Trophoblast cell (in vitro differentiated cells and primary cell): Measurements from ENCODE around the gene HDAC11.
"Not testable (repeated sequence)": the region's sequence is repeated elsewhere in the genome, so short reads cannot be mapped to it uniquely, and the experiment has no call there.

Experiments used
- DNase-seq, 2 donors: peaks; one replicate each; pipeline ENCODE4 v3.0.0-alpha.2; 2016
- H2AFZ ChIP-seq: 2 replicates; pipeline ENCODE4 v1.6.1; 2013; ENCODE audit warnings: low read length, moderate library complexity, mild to moderate bottlenecking; ENCODE audit not compliant: insufficient read depth, poor library complexity
- H2AK5ac ChIP-seq: 2 replicates; pipeline ENCODE4 v1.6.1; 2013; ENCODE audit warnings: mild to moderate bottlenecking, low read length
- H2BK120ac ChIP-seq: 2 replicates; pipeline ENCODE4 v1.6.1; 2013; ENCODE audit warnings: low read length, mild to moderate bottlenecking, moderate library complexity; ENCODE audit not compliant: insufficient read depth, poor library complexity
- H2BK12ac ChIP-seq: 2 replicates; pipeline ENCODE4 v1.6.1; 2013; ENCODE audit warnings: mild to moderate bottlenecking, low read length, moderate library complexity
- H2BK5ac ChIP-seq: 2 replicates; pipeline ENCODE4 v1.6.1; 2013; ENCODE audit warnings: low read length, low read depth, moderate library complexity, mild to moderate bottlenecking; ENCODE audit not compliant: poor library complexity
- H3K14ac ChIP-seq: 2 replicates; pipeline ENCODE4 v1.6.1; 2013; ENCODE audit warnings: mild to moderate bottlenecking, low read length
- H3K18ac ChIP-seq: 2 replicates; pipeline ENCODE4 v1.6.1; 2013; ENCODE audit warnings: mild to moderate bottlenecking, low read length
- H3K23ac ChIP-seq: 2 replicates; pipeline ENCODE4 v1.6.1; 2013; ENCODE audit warnings: low read length
- H3K27ac ChIP-seq: 2 replicates; pipeline ENCODE4 v1.5.1; 2013; ENCODE audit warnings: low read depth, mild to moderate bottlenecking, inconsistent platforms, low read length, moderate library complexity
- H3K27me3 ChIP-seq: 2 replicates; pipeline ENCODE4 v1.6.1; 2013; ENCODE audit warnings: inconsistent platforms, mild to moderate bottlenecking, low read length, moderate library complexity; ENCODE audit not compliant: insufficient read depth
- H3K36me3 ChIP-seq, 2 experiments: 1 replicate in 1 of 2; 2 replicates in 1 of 2; pipeline ENCODE4 v1.6.1; 2013; ENCODE audit warnings: low read length in 2 of 2, mild to moderate bottlenecking in 2 of 2, moderate library complexity in 1 of 2; ENCODE audit not compliant: insufficient read depth in 2 of 2, control insufficient read depth in 1 of 2
- H3K4ac ChIP-seq: 2 replicates; pipeline ENCODE4 v1.6.1; 2013; ENCODE audit warnings: low read depth, mild to moderate bottlenecking, low read length, moderate library complexity
- H3K4me1 ChIP-seq, 2 experiments: 1 replicate in 1 of 2; 2 replicates in 1 of 2; pipeline ENCODE4 v1.6.1; 2013; ENCODE audit warnings: low read length in 2 of 2, mild to moderate bottlenecking in 2 of 2, moderate library complexity in 1 of 2; ENCODE audit not compliant: insufficient read depth in 2 of 2, control insufficient read depth in 1 of 2
- H3K4me2 ChIP-seq: 2 replicates; pipeline ENCODE4 v1.6.1; 2013; ENCODE audit warnings: inconsistent platforms, mild to moderate bottlenecking, low read length, moderate library complexity
- H3K4me3 ChIP-seq: 2 replicates; pipeline ENCODE4 v1.5.1; 2013; ENCODE audit warnings: mild to moderate bottlenecking, low read depth, low read length, inconsistent platforms
- H3K79me1 ChIP-seq: one replicate; pipeline ENCODE4 v1.6.1; 2013; ENCODE audit warnings: low read length
- H3K79me2 ChIP-seq: 2 replicates; pipeline ENCODE4 v1.6.1; 2013; ENCODE audit warnings: low read length, mild to moderate bottlenecking; ENCODE audit not compliant: control insufficient read depth, insufficient read depth, poor library complexity
- H3K9ac ChIP-seq: 2 replicates; pipeline ENCODE4 v1.6.1; 2013; ENCODE audit warnings: mild to moderate bottlenecking, low read length
- H3K9me3 ChIP-seq: 2 replicates; pipeline ENCODE4 v1.6.1; 2013; ENCODE audit warnings: low read depth, mild to moderate bottlenecking, control low read depth, inconsistent platforms, low read length; ENCODE audit not compliant: insufficient read depth
- H4K12ac ChIP-seq: 2 replicates; pipeline ENCODE4 v1.6.1; 2013; ENCODE audit warnings: low read depth, mild to moderate bottlenecking, low read length, moderate library complexity
- H4K8ac ChIP-seq: 2 replicates; pipeline ENCODE4 v1.6.1; 2013; ENCODE audit warnings: low read depth, mild to moderate bottlenecking, low read length, moderate library complexity
- H4K91ac ChIP-seq: one replicate; pipeline ENCODE4 v1.6.1; 2013; ENCODE audit warnings: low read depth, mild to moderate bottlenecking, low read length, moderate library complexity
- WGBS: extraction: QIAGEN DNeasy Blood & Tissue Kit; methylation state at CpG from one replicate; pipeline ENCODE4 v1.1.7; 2013; ENCODE audit warnings: missing lambda C conversion rate; ENCODE audit not compliant: insufficient read length, insufficient coverage; ENCODE audit errors: extremely low coverage; 5-methylcytosine and 5-hydroxymethylcytosine counted together

Gene HDAC11

DNA sequence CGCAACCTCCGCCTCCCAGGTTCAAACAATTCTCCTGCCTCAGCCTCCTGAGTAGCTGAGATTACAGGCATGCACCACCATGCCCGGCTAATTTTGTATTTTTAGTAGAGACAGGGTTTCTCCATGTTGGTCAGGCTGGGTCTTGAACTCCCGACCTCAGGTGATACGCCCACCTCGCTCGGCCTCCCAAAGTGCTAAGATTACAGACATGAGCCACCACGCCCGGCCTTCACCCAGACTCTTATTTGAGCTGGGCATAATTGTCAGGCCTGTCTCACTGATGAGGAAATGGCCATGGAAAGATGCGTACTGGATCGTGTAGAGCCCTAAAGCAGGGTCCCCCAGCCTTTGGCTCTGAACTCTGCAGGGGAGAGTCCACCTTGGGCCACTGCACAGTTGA, 19.1 kb downstream of the HDAC11 start:
- not testable (repeated sequence) for H2AFZ ChIP-seq, H3K79me2 ChIP-seq, H3K79me1 ChIP-seq, H3K36me3 ChIP-seq, H3K18ac ChIP-seq, H3K4me1 ChIP-seq, H4K12ac ChIP-seq, H3K4me2 ChIP-seq, H3K27me3 ChIP-seq, H3K4ac ChIP-seq, H2BK12ac ChIP-seq, H3K23ac ChIP-seq, H3K27ac ChIP-seq, H4K8ac ChIP-seq, H3K9me3 ChIP-seq, H3K14ac ChIP-seq, H2AK5ac ChIP-seq, H4K91ac ChIP-seq, H3K9ac ChIP-seq, H2BK120ac ChIP-seq, H3K4me3 ChIP-seq, DNase-seq, H2BK5ac ChIP-seq
- WGBS, result no CpG with 5 or more reads among the region's 11 CpGs

DNA sequence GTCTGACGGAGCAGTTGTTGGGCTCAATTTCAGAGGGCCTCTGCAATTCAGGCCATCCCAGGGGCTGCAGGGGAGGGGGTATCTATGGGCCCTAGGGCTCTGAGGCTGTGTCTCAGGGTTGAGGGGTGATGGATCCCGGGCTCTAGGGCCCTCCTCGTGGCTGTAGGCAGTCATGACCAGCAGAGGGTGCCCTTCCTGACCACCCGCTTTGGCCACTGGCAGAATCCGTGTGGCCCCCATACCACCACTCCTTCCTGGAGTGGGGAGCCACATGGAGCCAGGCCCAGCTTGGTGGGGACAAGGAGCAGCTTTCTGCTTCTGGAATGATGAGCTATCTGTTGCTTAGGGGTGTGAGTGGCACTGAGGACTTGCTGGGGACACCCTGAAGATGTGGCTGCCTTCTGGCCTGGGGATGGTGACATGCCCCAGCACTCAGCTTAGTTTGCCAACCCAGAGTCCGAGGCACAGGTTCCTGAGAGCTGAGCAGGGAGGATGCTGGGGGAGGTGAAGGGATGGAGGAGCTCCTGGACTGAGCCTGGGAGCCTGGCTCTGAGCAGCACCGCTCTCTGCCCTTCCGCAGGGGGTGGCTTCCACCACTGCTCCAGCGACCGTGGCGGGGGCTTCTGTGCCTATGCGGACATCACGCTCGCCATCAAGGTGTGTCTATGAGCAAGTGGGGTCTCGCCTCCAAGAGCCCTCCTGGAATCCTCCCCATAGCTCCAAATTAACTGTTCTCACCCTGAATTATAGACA, 20.2 kb downstream of the HDAC11 start:
- Histone ChIP-seq H4K91ac (no peak overlapping the region), H2BK120ac (no peak overlapping the region), H3K27me3 (no peaks in the 10 kb centered on the region), H2BK12ac (no peak overlapping the region), H3K79me1 (peaks cover 2% of the 10 kb centered on the region), H3K9me3 (peaks cover 2% of the 10 kb centered on the region), H3K4ac (no peak overlapping the region), H2BK5ac (no peak overlapping the region), H3K9ac (no peak overlapping the region), H3K27ac (no peak overlapping the region), H3K23ac (no peak overlapping the region), H4K12ac (no peak overlapping the region), H3K14ac (no peak overlapping the region), H3K4me1 (peaks cover 0 to 3% of the 10 kb centered on the region in 2 experiments), H3K18ac (no peak overlapping the region), H3K36me3 (peaks cover 0 to 2% of the 10 kb centered on the region in 2 experiments), H4K8ac (no peak overlapping the region), H2AFZ (no peak overlapping the region), H2AK5ac (no peak overlapping the region), H3K4me2 (no peak overlapping the region), H3K79me2 (no peaks in the 10 kb centered on the region), H3K4me3 (no peak overlapping the region)
- peak in 1 of 2 donors; percentile 12 for DNase-seq
- WGBS, result no CpG with 5 or more reads among the region's 15 CpGs

DNA sequence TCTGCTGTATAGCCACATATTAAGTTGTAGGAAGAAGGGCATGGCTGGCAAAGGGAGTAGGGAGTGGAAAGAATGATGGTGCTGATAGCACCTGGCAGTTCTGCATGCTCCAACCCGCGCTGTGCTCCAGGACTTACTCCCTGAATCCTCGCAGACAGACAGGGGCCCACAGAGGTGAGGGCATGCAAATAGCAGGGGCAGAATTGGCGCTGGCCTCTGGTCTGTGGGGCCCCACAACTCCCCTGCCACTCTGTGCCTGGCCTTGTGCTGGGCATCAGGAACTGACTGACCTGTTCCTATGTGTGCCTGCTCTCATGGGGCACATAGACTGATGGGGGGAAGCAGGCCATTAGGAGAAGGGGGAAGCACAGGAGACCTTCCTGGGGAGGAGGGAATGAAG, 20.9 kb downstream of the HDAC11 start:
- H2AK5ac ChIP-seq, result no peak overlapping the region
- no peaks in the 10 kb centered on the region for H3K27me3 ChIP-seq
- H3K4me2 ChIP-seq, result no peak overlapping the region
- no peak overlapping the region for H2AFZ ChIP-seq
- no peak overlapping the region for H3K27ac ChIP-seq
- H3K79me2 ChIP-seq, result no peaks in the 10 kb centered on the region
- H3K4ac ChIP-seq, result no peak overlapping the region
- H3K79me1 ChIP-seq, result peaks cover 2% of the 10 kb centered on the region
- no peak overlapping the region for H3K4me3 ChIP-seq
- no CpG with 5 or more reads among the region's 4 CpGs for WGBS
- H3K14ac ChIP-seq, result no peak overlapping the region
- H3K18ac ChIP-seq, result no peak overlapping the region
- peaks cover 0 to 3% of the 10 kb centered on the region in 2 experiments for H3K4me1 ChIP-seq
- DNase-seq, result no peak
- no peak overlapping the region for H2BK5ac ChIP-seq
- H4K12ac ChIP-seq, result no peak overlapping the region
- no peak overlapping the region for H3K23ac ChIP-seq
- no peak overlapping the region for H3K9ac ChIP-seq
- H2BK12ac ChIP-seq, result no peak overlapping the region
- H4K91ac ChIP-seq, result no peak overlapping the region
- no peaks in the 10 kb centered on the region for H3K9me3 ChIP-seq
- peaks cover 0 to 2% of the 10 kb centered on the region in 2 experiments for H3K36me3 ChIP-seq
- H2BK120ac ChIP-seq, result no peak overlapping the region
- no peak overlapping the region for H4K8ac ChIP-seq

DNA sequence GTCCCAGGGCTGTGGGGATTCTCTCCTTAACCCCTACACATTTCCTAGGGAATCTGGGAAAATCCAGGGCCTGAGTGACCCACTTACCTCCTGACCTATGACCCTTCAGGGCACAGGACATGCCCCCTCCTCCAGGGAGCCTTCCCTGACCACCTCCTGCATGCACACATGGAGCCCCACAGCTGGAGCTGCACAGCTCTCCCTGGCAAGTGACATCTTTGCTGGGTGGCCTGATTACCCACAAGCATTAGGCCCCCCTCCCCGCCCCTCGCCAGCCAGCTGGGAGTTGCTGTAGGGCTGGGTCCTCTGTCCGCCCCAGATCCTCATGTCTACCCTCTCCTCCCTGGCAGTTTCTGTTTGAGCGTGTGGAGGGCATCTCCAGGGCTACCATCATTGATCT, 21.4 kb downstream of the HDAC11 start:
- no peak overlapping the region for H3K27ac ChIP-seq
- H3K36me3 ChIP-seq, result peaks cover 0 to 2% of the 10 kb centered on the region in 2 experiments
- no peaks in the 10 kb centered on the region for H3K27me3 ChIP-seq
- no peak overlapping the region for H3K9ac ChIP-seq
- no peak overlapping the region for H3K18ac ChIP-seq
- DNase-seq, result no peak
- H3K4me1 ChIP-seq, result peaks cover 0 to 3% of the 10 kb centered on the region in 2 experiments
- H4K8ac ChIP-seq, result no peak overlapping the region
- no peak overlapping the region for H4K12ac ChIP-seq
- no peak overlapping the region for H3K14ac ChIP-seq
- no CpG with 5 or more reads among the region's 4 CpGs for WGBS
- no peak overlapping the region for H2AK5ac ChIP-seq
- no peak overlapping the region for H3K4me2 ChIP-seq
- H2AFZ ChIP-seq, result no peak overlapping the region
- H2BK12ac ChIP-seq, result no peak overlapping the region
- no peak overlapping the region for H2BK5ac ChIP-seq
- H3K4ac ChIP-seq, result no peak overlapping the region
- H3K9me3 ChIP-seq, result no peaks in the 10 kb centered on the region
- H2BK120ac ChIP-seq, result no peak overlapping the region
- no peaks in the 10 kb centered on the region for H3K79me2 ChIP-seq
- H4K91ac ChIP-seq, result no peak overlapping the region
- H3K23ac ChIP-seq, result no peak overlapping the region
- no peak overlapping the region for H3K4me3 ChIP-seq
- H3K79me1 ChIP-seq, result peaks cover 2% of the 10 kb centered on the region
